ENCODE data around the gene IL37.

IL37 gene

DNA sequence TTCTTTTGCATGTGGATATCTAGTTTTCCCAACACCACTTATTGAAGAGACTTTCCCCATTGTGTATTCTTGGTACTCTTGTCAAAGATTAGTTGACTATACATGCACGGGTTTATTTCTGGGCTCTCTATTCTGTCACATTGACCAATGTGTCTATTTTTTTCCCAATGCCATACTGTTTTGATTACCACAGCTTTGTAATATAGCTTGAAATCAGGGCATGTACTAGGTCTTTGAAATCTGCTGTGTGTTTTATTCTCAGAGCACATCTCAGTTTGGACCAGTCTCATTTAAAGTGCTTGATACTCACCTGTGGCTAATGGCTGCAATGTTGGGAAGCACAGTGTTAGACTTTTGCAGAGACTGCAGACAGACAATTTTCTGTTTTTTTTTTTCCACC is 34.0 kb downstream of the IL37 start:
- H3K27me3 ChIP-seq (ENCODE audit: insufficient read depth, low read length), result peaks cover 2% of the 10 kb centered on the region
- H4K12ac ChIP-seq (ENCODE audit: low read depth, low read length), result no peak overlapping the region
- no peak overlapping the region for H3K27ac ChIP-seq (ENCODE audit: low read depth, low read length)
- H2BK12ac ChIP-seq (ENCODE audit: low read length), result no peak overlapping the region
- no peak overlapping the region for H3K23ac ChIP-seq (ENCODE audit: low read length)
- no peak overlapping the region for H4K91ac ChIP-seq (ENCODE audit: low read depth, low read length)
- no peak overlapping the region for H3K4me3 ChIP-seq (ENCODE audit: low read depth, low read length)
- WGBS (ENCODE audit: extremely low coverage, insufficient coverage, insufficient read length), result no CpG with 5 or more reads among the region's 1 CpG
- peaks cover 4% of the 10 kb centered on the region for H3K9me3 ChIP-seq (ENCODE audit: insufficient read depth, low read depth, low read length)
- no peak overlapping the region for H3K9ac ChIP-seq (ENCODE audit: low read length)
- no peak overlapping the region for H4K8ac ChIP-seq (ENCODE audit: low read depth, low read length)
- no peak overlapping the region for H2AFZ ChIP-seq (ENCODE audit: insufficient read depth, low read length, poor library complexity)
- no peak overlapping the region for H3K4ac ChIP-seq (ENCODE audit: low read depth, low read length)
- no peak overlapping the region for H3K18ac ChIP-seq (ENCODE audit: low read length)
- H3K14ac ChIP-seq (ENCODE audit: low read length), result no peak overlapping the region
- no peak overlapping the region for H3K4me2 ChIP-seq (ENCODE audit: low read length)
- H2BK120ac ChIP-seq (ENCODE audit: insufficient read depth, low read length, poor library complexity), result no peak overlapping the region
- no peak overlapping the region for H2AK5ac ChIP-seq (ENCODE audit: low read length)
- H3K4me1 ChIP-seq (ENCODE audit: control insufficient read depth in 1 of 2, insufficient read depth in 2 of 2, low read length in 2 of 2), result peaks cover 7% of the 10 kb centered on the region in 2 experiments
- H3K79me2 ChIP-seq (ENCODE audit: control insufficient read depth, insufficient read depth, low read length, poor library complexity), result no peaks in the 10 kb centered on the region
- no peak overlapping the region for H2BK5ac ChIP-seq (ENCODE audit: low read depth, low read length, poor library complexity)
- H3K36me3 ChIP-seq (ENCODE audit: control insufficient read depth in 1 of 2, insufficient read depth in 2 of 2, low read length in 2 of 2), result no peaks in the 10 kb centered on the region
- no peaks in the 10 kb centered on the region for H3K79me1 ChIP-seq (ENCODE audit: low read length)
- no peak for DNase-seq

DNA sequence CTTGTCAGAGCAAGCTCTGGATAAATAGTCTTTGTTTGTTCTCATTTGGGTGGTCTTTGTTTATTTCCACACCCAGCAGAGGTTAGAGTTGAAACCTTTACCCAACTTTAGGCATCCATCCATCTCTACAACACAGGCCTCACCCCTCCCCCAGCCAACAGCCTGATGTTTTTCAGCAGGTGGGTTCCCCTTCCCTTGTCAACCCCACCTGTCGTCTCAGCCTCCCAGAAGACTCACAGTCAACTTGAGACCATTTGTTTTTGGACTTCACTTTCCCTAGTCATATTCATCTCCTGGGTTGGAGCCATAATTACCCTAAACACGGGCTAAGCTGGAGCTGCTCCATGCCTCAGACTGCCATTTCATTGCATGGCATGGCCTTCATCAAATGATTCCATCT is 35.1 kb downstream of the IL37 start:
- Histone ChIP-seq H3K4me1 (ENCODE audit: control insufficient read depth in 1 of 2, insufficient read depth in 2 of 2, low read length in 2 of 2) (peaks cover 7% of the 10 kb centered on the region in 2 experiments), H2AFZ (ENCODE audit: insufficient read depth, low read length, poor library complexity) (no peak overlapping the region), H2BK120ac (ENCODE audit: insufficient read depth, low read length, poor library complexity) (no peak overlapping the region), H3K18ac (ENCODE audit: low read length) (no peak overlapping the region), H3K23ac (ENCODE audit: low read length) (no peak overlapping the region), H2AK5ac (ENCODE audit: low read length) (no peak overlapping the region), H3K79me1 (ENCODE audit: low read length) (no peaks in the 10 kb centered on the region), H3K27me3 (ENCODE audit: insufficient read depth, low read length) (peaks cover 2% of the 10 kb centered on the region), H4K12ac (ENCODE audit: low read depth, low read length) (no peak overlapping the region), H3K4me3 (ENCODE audit: low read depth, low read length) (no peak overlapping the region), H2BK12ac (ENCODE audit: low read length) (no peak overlapping the region), H4K8ac (ENCODE audit: low read depth, low read length) (no peak overlapping the region), H3K14ac (ENCODE audit: low read length) (no peak overlapping the region), H3K36me3 (ENCODE audit: control insufficient read depth in 1 of 2, insufficient read depth in 2 of 2, low read length in 2 of 2) (no peaks in the 10 kb centered on the region), H3K4me2 (ENCODE audit: low read length) (no peak overlapping the region), H3K79me2 (ENCODE audit: control insufficient read depth, insufficient read depth, low read length, poor library complexity) (no peaks in the 10 kb centered on the region), H3K9me3 (ENCODE audit: insufficient read depth, low read depth, low read length) (peaks cover 4% of the 10 kb centered on the region), H4K91ac (ENCODE audit: low read depth, low read length) (no peak overlapping the region), H2BK5ac (ENCODE audit: low read depth, low read length, poor library complexity) (no peak overlapping the region), H3K4ac (ENCODE audit: low read depth, low read length) (no peak overlapping the region), H3K9ac (ENCODE audit: low read length) (no peak overlapping the region), H3K27ac (ENCODE audit: low read depth, low read length) (no peak overlapping the region)
- no CpG with 5 or more reads among the region's 2 CpGs for WGBS (ENCODE audit: extremely low coverage, insufficient coverage, insufficient read length)
- no peak for DNase-seq

- Histone ChIP-seq H3K23ac (ENCODE audit: low read length) (no peak overlapping the region), H2BK5ac (ENCODE audit: low read depth, low read length, poor library complexity) (no peak overlapping the region), H3K4me3 (ENCODE audit: low read depth, low read length) (no peak overlapping the region), H3K4ac (ENCODE audit: low read depth, low read length) (no peak overlapping the region), H3K14ac (ENCODE audit: low read length) (no peak overlapping the region), H2BK120ac (ENCODE audit: insufficient read depth, low read length, poor library complexity) (no peak overlapping the region), H3K4me2 (ENCODE audit: low read length) (no peak overlapping the region), H3K4me1 (ENCODE audit: control insufficient read depth in 1 of 2, insufficient read depth in 2 of 2, low read length in 2 of 2) (peaks cover 7% of the 10 kb centered on the region in 2 experiments), H4K91ac (ENCODE audit: low read depth, low read length) (no peak overlapping the region), H3K36me3 (ENCODE audit: control insufficient read depth in 1 of 2, insufficient read depth in 2 of 2, low read length in 2 of 2) (no peaks in the 10 kb centered on the region), H4K12ac (ENCODE audit: low read depth, low read length) (no peak overlapping the region), H2AK5ac (ENCODE audit: low read length) (no peak overlapping the region), H3K27ac (ENCODE audit: low read depth, low read length) (no peak overlapping the region), H3K79me1 (ENCODE audit: low read length) (no peaks in the 10 kb centered on the region), H4K8ac (ENCODE audit: low read depth, low read length) (no peak overlapping the region), H2AFZ (ENCODE audit: insufficient read depth, low read length, poor library complexity) (no peak overlapping the region), H3K9ac (ENCODE audit: low read length) (no peak overlapping the region), H2BK12ac (ENCODE audit: low read length) (no peak overlapping the region), H3K18ac (ENCODE audit: low read length) (no peak overlapping the region), H3K27me3 (ENCODE audit: insufficient read depth, low read length) (peaks cover 2% of the 10 kb centered on the region), H3K9me3 (ENCODE audit: insufficient read depth, low read depth, low read length) (peaks cover 4% of the 10 kb centered on the region), H3K79me2 (ENCODE audit: control insufficient read depth, insufficient read depth, low read length, poor library complexity) (no peaks in the 10 kb centered on the region)
- no CpG with 5 or more reads among the region's 2 CpGs for WGBS (ENCODE audit: extremely low coverage, insufficient coverage, insufficient read length)
- no peak for DNase-seq
Measured at GRCh38 chr2:112947374-112947773, 36.4 kb downstream of the IL37 start.

- no peak overlapping the region for H3K9ac ChIP-seq (ENCODE audit: low read length)
- H3K4me3 ChIP-seq (ENCODE audit: low read depth, low read length), result no peak overlapping the region
- no peak overlapping the region for H3K27ac ChIP-seq (ENCODE audit: low read depth, low read length)
- no peak overlapping the region for H4K12ac ChIP-seq (ENCODE audit: low read depth, low read length)
- H3K27me3 ChIP-seq (ENCODE audit: insufficient read depth, low read length), result peaks cover 2% of the 10 kb centered on the region
- H2AK5ac ChIP-seq (ENCODE audit: low read length), result no peak overlapping the region
- no peak overlapping the region for H4K91ac ChIP-seq (ENCODE audit: low read depth, low read length)
- H3K14ac ChIP-seq (ENCODE audit: low read length), result no peak overlapping the region
- H3K18ac ChIP-seq (ENCODE audit: low read length), result no peak overlapping the region
- no peaks in the 10 kb centered on the region for H3K79me2 ChIP-seq (ENCODE audit: control insufficient read depth, insufficient read depth, low read length, poor library complexity)
- no peak overlapping the region for H4K8ac ChIP-seq (ENCODE audit: low read depth, low read length)
- no peak overlapping the region for H3K4me2 ChIP-seq (ENCODE audit: low read length)
- H3K4me1 ChIP-seq (ENCODE audit: control insufficient read depth in 1 of 2, insufficient read depth in 2 of 2, low read length in 2 of 2), result peaks cover 7% of the 10 kb centered on the region in 2 experiments
- H3K36me3 ChIP-seq (ENCODE audit: control insufficient read depth in 1 of 2, insufficient read depth in 2 of 2, low read length in 2 of 2), result no peaks in the 10 kb centered on the region
- WGBS (ENCODE audit: extremely low coverage, insufficient coverage, insufficient read length), result no CpG with 5 or more reads among the region's 8 CpGs
- no peaks in the 10 kb centered on the region for H3K79me1 ChIP-seq (ENCODE audit: low read length)
- H2AFZ ChIP-seq (ENCODE audit: insufficient read depth, low read length, poor library complexity), result no peak overlapping the region
- H2BK5ac ChIP-seq (ENCODE audit: low read depth, low read length, poor library complexity), result no peak overlapping the region
- no peak overlapping the region for H2BK12ac ChIP-seq (ENCODE audit: low read length)
- DNase-seq, result no peak
- no peak overlapping the region for H3K23ac ChIP-seq (ENCODE audit: low read length)
- H2BK120ac ChIP-seq (ENCODE audit: insufficient read depth, low read length, poor library complexity), result no peak overlapping the region
- H3K4ac ChIP-seq (ENCODE audit: low read depth, low read length), result no peak overlapping the region
- peaks cover 4% of the 10 kb centered on the region for H3K9me3 ChIP-seq (ENCODE audit: insufficient read depth, low read depth, low read length)
Measured at GRCh38 chr2:112949456-112949855, 38.5 kb downstream of the IL37 start.

Data from trophoblast cell (in vitro differentiated cells and primary cell).